Calu3 (cell line): ENCODE measurements around the gene FRMPD2. TPM values are rescaled to one million over a fixed set of nuclear protein-coding genes. Genes with fewer than 3 reads are reported as not detected.

ENCODE experiments used
- BruUV-seq: library from RNA; stranded (reverse); fragments of 400-500 nt; replicated peaks from 2 replicates; lab custom pipeline; 2021; lab: Mats Ljungman, UMichigan
- CTCF ChIA-PET: fragments of 300-600 bp; sonication (Branson Sonifier 250); formaldehyde crosslinking; loops from one replicate; lab custom pipeline; 2022; ENCODE audit warnings: antibody characterized with exemption; lab: Charles Lee
- DNase-seq: peaks from one replicate; pipeline ENCODE4 v3.0.0; 2022
- H3K27ac Mint-ChIP-seq: one replicate; pipeline ENCODE4 v1.8.0; 2022; ENCODE audit warnings: mixed read lengths; ENCODE audit not compliant: unreplicated experiment
- H3K27me3 Mint-ChIP-seq: one replicate; pipeline ENCODE4 v1.8.0; 2022; ENCODE audit warnings: mixed read lengths; ENCODE audit not compliant: unreplicated experiment
- H3K36me3 Mint-ChIP-seq: one replicate; pipeline ENCODE4 v1.8.0; 2022; ENCODE audit warnings: mild to moderate bottlenecking, moderate library complexity, mixed read lengths; ENCODE audit not compliant: insufficient read depth, unreplicated experiment
- H3K4me1 Mint-ChIP-seq: one replicate; pipeline ENCODE4 v1.8.0; 2022; ENCODE audit warnings: mild to moderate bottlenecking, low read depth, mixed read lengths; ENCODE audit not compliant: unreplicated experiment
- H3K4me3 Mint-ChIP-seq: one replicate; pipeline ENCODE4 v1.8.0; 2022; ENCODE audit warnings: mild to moderate bottlenecking, low read depth, moderate library complexity, mixed read lengths; ENCODE audit not compliant: unreplicated experiment
- H3K9me3 Mint-ChIP-seq: one replicate; pipeline ENCODE4 v1.8.0; 2022; ENCODE audit warnings: low read depth, mixed read lengths; ENCODE audit not compliant: unreplicated experiment
- CTCF ChIP-seq: fragments of 200-600 bp; IDR thresholded peaks from one replicate; pipeline ENCODE4 v1.8.0; 2022; ENCODE audit warnings: antibody characterized with exemption; ENCODE audit not compliant: unreplicated experiment
- intact Hi-C: fragments of 100-400 bp; cut with micrococcal nuclease; formaldehyde crosslinking; loops from one replicate; pipeline ENCODE4 v1.10.0; 2022; ENCODE audit not compliant: unreplicated experiment
- total RNA-seq: library from RNA; stranded (reverse); gene quantifications from 2 replicates; pipeline ENCODE4 v1.2.3, GENCODE V29; 2022

FRMPD2 gene
- total RNA-seq, 1 experiment from 2014 or later = 1.9 TPM

DNA sequence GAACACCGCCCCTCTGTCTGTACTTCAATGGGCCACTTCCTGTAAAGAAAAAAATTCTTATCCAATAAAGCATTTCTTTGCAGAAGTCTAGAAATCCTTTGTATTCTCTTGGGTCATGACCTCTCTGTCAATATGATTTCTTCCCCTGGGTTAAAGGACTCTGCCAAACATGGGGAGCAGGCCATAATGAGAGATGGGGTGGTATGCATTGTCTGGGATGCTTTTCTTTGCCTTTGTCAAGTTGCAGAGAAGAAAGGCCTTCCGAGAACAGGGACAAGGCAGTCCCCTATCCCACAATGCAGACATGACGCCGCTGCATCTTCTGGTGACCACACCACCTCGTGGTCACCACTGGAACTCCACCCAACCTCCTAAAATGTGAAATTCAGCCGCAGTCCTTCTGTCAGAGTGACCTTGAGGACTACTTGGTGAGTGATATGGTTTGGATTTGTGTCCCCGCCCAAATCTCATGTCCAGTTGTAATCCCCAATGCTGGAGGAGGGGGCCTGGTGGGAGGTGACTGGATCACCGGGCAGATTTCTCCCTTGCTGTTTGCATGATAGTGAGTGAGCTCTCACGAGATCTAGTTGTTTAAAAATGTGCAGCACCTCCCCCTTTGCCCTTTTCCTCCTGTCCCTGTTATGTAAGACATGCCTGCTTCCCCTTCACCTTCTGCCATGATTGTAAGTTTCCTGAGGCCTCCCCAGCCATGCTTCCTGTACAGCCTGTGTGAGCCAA is 15.2 kb upstream of the FRMPD2 start:
- intact Hi-C loops = loop anchor here (2.0 kb wide), 1 partner anchor 75 kb away; no protein-coding TSS in a partner anchor

GRCh38 chr10:48288661-48289060 is 14.2 kb upstream of the FRMPD2 start:
- CTCF ChIA-PET = no interaction called here
- Mint-ChIP-seq H3K36me3 (no peaks in the 10 kb centered on the region), H3K27ac (no peak overlapping the region), H3K4me1 (peaks cover 44% of the 10 kb centered on the region), H3K27me3 (peaks cover 33% of the 10 kb centered on the region), H3K9me3 (peaks cover 4% of the 10 kb centered on the region), H3K4me3 (no peak overlapping the region)
- DNase-seq = no peak
- BruUV-seq = no TSS peak
- intact Hi-C loops = loop anchor here (2.0 kb wide), 1 partner anchor 74 kb away; no protein-coding TSS in a partner anchor
- TF ChIP-seq CTCF = no peak

More for the DNA sequence above, 15.2 kb upstream of the FRMPD2 start:
- DNase-seq = peak; percentile 69
- Mint-ChIP-seq H3K27me3 (peaks cover 23% of the 10 kb centered on the region), H3K4me3 (no peak overlapping the region), H3K36me3 (no peaks in the 10 kb centered on the region), H3K9me3 (no peaks in the 10 kb centered on the region), H3K27ac (no peak overlapping the region), H3K4me1 (peaks cover 44% of the 10 kb centered on the region)
- no TSS peak for BruUV-seq
- peak; percentile 80 for TF ChIP-seq CTCF
- CTCF ChIA-PET = interaction anchor here (1.4 to 2.0 kb wide), 2 partner anchors 11 to 20 kb away, joined by 3 to 6 read pairs; no protein-coding TSS in a partner anchor

DNA sequence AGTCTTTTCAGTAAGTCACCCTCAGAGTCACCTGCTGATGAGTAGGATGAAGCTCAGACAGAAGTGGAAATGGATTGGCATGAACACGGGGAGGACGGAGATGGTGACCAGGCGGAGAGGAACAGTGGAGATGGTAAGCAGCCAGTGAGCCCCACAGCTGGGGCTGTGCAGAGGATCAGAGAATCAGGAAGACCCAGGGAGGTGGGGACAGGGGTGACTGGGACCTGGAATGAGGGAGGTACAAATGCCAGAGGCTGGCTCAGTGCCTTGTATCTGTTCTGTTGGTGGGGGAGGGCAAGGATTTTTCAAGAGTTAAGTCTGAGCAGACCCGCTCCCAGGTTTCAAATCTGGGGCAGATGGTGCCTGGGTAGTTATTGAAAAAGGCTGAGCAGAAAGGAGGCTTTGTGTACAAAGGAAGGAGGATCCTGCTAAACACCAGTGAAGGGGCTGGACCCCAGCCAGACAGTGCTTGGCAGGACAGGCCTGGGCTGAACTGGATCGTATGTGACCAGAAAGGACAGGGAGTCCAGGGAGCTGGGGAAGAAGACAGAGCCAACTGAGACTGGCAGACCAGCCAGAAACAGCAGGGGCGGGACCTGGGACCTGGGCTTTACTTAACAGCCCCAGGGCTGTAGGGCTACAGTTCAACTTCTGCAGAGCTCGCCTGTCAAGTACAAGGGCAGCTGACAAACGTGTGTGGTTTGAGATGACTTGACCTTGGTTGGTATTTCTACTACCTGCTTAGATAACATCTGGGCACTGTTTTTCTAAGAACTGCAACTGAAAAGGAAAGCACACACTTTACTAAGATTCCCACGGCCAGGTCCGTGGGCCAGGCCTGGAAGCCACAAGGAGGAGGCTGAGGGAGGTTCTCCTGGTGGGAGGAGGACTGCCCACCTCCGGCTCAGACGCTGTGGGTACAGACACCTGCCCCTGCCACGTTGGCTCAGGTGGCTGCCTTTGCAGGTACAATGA is 13.2 kb upstream of the FRMPD2 start:
- no peaks in the 10 kb centered on the region for H3K36me3 Mint-ChIP-seq
- CTCF ChIA-PET = no interaction called here
- no peak overlapping the region for H3K4me3 Mint-ChIP-seq
- peaks cover 37% of the 10 kb centered on the region for H3K27me3 Mint-ChIP-seq
- peaks cover 4% of the 10 kb centered on the region for H3K9me3 Mint-ChIP-seq
- peaks cover 44% of the 10 kb centered on the region for H3K4me1 Mint-ChIP-seq
- no peak overlapping the region for H3K27ac Mint-ChIP-seq
- intact Hi-C loops = loop anchor here (2.0 kb wide), 1 partner anchor 73 kb away; no protein-coding TSS in a partner anchor
- TF ChIP-seq CTCF = no peak
- no TSS peak for BruUV-seq
- DNase-seq = peak; percentile 10

- DNase-seq = no peak
- Mint-ChIP-seq H3K4me1 (peaks cover 35% of the 10 kb centered on the region), H3K27me3 (peaks cover 41% of the 10 kb centered on the region), H3K4me3 (no peak overlapping the region), H3K9me3 (peaks cover 4% of the 10 kb centered on the region), H3K27ac (no peak overlapping the region), H3K36me3 (no peaks in the 10 kb centered on the region)
- TF ChIP-seq CTCF = no peak
- intact Hi-C loops = no loop called here
- CTCF ChIA-PET = no interaction called here
- no TSS peak for BruUV-seq
These were observed 11.9 kb upstream of the FRMPD2 start for GRCh38 chr10:48286356-48286755.
